ENCODE data around the gene NDUFAF7.
"Not testable (repeated sequence)": the region's sequence is repeated elsewhere in the genome, so short reads cannot be mapped to it uniquely, and the experiment has no call there.

The NDUFAF7 gene

GRCh38 chr2:37215250-37215649 is 16.2 kb upstream of the NDUFAF7 start:
- DNase-seq (ENCODE audit: low spot score), result no peak

- no peak for DNase-seq (ENCODE audit: low spot score)
These were observed 12.4 kb upstream of the NDUFAF7 start for GRCh38 chr2:37219046-37219445.

- DNase-seq (ENCODE audit: low spot score), result no peak
These were observed 8.3 kb upstream of the NDUFAF7 start for GRCh38 chr2:37223131-37223530.

GRCh38 chr2:37224063-37224462 is 7.4 kb upstream of the NDUFAF7 start:
- DNase-seq (ENCODE audit: low spot score), result no peak

- not testable (repeated sequence) for DNase-seq (ENCODE audit: low spot score)
These were observed 6.3 kb upstream of the NDUFAF7 start for GRCh38 chr2:37225129-37225528.

GRCh38 chr2:37226863-37227262 is 4.6 kb upstream of the NDUFAF7 start:
- no peak for DNase-seq (ENCODE audit: low spot score)

GRCh38 chr2:37228788-37229187 is 2.7 kb upstream of the NDUFAF7 start:
- DNase-seq (ENCODE audit: low spot score), result no peak

- peak; percentile 5 for DNase-seq (ENCODE audit: low spot score)
These were observed 877 bp upstream of the NDUFAF7 start for GRCh38 chr2:37230581-37230980.

- peak; percentile 72 for DNase-seq (ENCODE audit: low spot score)
These were observed 874 bp downstream of the NDUFAF7 start for GRCh38 chr2:37232131-37232933.

GRCh38 chr2:37243435-37243834 is 12.0 kb downstream of the NDUFAF7 start:
- DNase-seq (ENCODE audit: low spot score), result no peak

GRCh38 chr2:37244017-37244416 is 12.6 kb downstream of the NDUFAF7 start:
- no peak for DNase-seq (ENCODE audit: low spot score)

- no peak for DNase-seq (ENCODE audit: low spot score)
These were observed 13.3 kb downstream of the NDUFAF7 start for GRCh38 chr2:37244755-37245154.

GRCh38 chr2:37246205-37246604 is 14.7 kb downstream of the NDUFAF7 start:
- no peak for DNase-seq (ENCODE audit: low spot score)

GRCh38 chr2:37250869-37251740 is 19.6 kb downstream of the NDUFAF7 start:
- DNase-seq (ENCODE audit: low spot score), result no peak

GRCh38 chr2:37262522-37262921 is 31.1 kb downstream of the NDUFAF7 start:
- DNase-seq (ENCODE audit: low spot score), result no peak

GRCh38 chr2:37263839-37264238 is 32.4 kb downstream of the NDUFAF7 start:
- no peak for DNase-seq (ENCODE audit: low spot score)

GRCh38 chr2:37267685-37268084 is 36.2 kb downstream of the NDUFAF7 start:
- DNase-seq (ENCODE audit: low spot score), result no peak

GRCh38 chr2:37268111-37268510 is 36.7 kb downstream of the NDUFAF7 start:
- DNase-seq (ENCODE audit: low spot score), result no peak

GRCh38 chr2:37271376-37272067 is 40.1 kb downstream of the NDUFAF7 start:
- DNase-seq (ENCODE audit: low spot score), result no peak

GRCh38 chr2:37274359-37274965 is 43.0 kb downstream of the NDUFAF7 start:
- peak; percentile 4 for DNase-seq (ENCODE audit: low spot score)

GRCh38 chr2:37276291-37276690 is 44.8 kb downstream of the NDUFAF7 start:
- DNase-seq (ENCODE audit: low spot score), result no peak

GRCh38 chr2:37281916-37282315 is 50.5 kb downstream of the NDUFAF7 start:
- DNase-seq (ENCODE audit: low spot score), result no peak
